ENCODE measurements around the gene PTMA.

The PTMA gene

DNA sequence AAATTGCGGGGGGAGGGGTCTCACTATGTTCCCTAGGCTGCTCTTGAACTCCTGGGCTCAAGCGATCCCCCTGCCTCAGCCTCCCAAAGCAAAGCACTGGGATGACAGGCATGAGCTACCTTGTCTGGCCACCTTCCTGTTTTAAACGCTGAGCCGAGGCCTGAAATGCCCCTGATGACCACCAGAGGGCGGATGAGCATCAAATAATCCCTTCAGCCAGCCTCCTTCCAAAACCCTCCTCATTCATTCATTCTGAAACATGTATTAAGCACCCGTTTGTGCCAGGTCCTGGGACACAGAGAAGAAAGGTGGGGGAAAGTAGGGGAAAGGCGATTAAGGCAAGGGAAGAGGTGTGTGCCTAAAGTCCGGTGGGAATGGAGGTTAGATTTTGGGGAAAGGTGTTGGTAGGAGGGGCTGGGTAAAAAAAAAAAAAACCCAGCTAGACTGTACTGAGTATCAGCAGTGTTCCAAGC is 30.7 kb upstream of the PTMA start:
- peak; percentile 87 for DNase-seq

DNA sequence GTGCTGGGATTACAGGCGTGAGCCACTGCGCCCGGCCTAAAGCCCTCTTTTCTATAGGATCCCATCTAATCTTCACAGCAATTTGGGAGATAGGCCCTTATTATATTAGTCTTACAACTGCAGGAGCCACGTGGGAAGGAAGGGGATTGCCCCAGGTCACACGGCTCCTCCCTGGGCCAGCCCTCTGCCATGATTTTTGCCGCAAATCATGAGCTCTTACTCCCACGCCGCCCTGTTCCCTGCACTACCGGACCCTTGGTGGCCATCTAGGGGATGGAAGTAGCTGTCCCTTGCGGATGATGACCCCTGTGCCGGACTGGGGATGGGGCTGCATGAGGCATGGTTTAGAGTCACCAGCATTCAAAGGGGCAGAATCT is 28.4 kb upstream of the PTMA start:
- DNase-seq: no peak

- no peak for DNase-seq
These were observed 27.9 kb upstream of the PTMA start for GRCh38 chr2:231680285-231680991.

DNA sequence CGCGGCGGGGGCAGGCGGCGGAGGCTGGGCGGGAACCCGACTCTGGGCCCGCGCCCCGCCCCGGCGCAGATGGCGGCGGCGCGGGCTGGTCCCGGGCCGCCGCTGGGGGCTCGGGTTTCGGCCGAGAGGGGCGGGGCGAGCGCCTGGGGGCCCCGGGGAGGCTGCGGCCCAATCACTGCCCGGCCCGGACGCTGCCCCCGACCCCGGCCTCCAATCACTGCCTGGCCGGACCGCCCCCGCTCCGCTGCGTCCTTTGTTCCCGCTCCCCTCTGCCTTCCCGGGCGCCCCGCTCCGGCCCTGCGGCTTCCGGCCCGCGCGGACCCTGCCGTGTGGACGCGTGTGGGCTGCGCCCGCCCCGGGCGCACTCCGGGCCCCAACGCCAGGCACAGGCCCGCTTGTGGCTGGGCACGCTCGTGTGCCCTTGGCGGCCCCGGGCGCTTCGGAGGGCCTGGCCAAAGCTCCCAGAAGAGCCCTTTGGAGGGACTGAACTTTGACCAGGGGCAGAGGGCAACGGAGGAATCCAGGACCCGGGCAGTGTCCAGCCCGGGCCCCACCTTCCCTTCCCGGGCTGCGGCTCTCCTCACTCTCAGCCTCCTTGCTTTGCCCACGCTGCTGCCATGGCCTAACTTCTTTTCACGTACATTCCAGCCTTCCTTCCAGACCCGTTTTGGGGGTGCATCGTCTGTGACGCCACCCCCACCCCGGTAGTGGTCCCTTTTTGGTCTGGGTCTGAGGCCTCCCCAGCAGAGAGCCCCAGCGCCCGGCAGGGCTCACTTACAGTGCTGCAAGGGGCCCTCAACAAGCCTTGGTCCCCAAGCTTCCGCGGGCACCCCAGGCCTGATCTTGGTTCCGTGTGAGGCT is 27.1 kb upstream of the PTMA start:
- no peak for DNase-seq

- no peak for DNase-seq
These were observed 25.6 kb upstream of the PTMA start for GRCh38 chr2:231682603-231683291.

GRCh38 chr2:231683292-231684235 is 24.8 kb upstream of the PTMA start:
- DNase-seq: no peak

GRCh38 chr2:231684314-231685223 is 23.8 kb upstream of the PTMA start:
- no peak for DNase-seq

DNA sequence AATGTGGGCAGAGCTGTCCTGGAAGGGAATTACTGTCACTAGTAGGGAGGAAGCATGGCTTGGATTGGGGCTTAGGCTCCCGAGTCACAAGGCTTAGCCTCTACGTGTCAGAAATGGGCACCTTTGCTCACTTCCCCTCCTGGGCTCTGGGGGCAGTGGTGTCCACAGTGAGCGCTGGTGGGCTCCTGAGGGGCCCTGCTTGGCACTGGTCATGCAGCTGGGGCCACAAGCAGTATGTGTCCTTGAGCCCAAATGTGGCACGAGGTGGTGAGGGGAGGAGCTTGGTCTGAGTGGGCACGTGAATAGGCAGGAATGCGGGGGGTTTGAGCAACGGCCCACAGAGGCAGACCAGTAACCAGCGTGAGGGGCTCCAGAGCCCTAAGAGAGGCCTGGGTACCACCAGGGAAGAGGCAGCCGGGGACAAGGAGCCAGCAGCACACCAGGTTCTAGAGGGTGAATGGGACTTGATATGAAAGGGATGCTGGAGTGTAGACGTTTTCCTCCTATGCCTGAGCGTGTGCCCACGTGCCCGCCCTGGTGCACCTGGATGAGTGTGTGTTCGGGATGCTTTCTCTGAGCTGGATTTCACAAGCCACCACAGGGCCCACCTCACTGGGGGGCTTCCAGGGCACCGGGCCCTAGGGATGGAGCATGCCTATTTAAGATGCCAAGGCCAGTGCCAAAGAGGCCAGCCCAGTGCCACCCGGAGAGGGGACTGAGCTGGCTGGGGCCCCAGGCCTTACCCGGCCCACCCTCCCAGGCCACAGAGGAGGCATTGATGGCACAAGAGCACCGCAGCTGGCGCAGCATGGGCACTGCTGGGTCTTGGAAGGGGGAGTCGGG is 22.8 kb upstream of the PTMA start:
- DNase-seq: no peak

- DNase-seq: no peak
These were observed 21.9 kb upstream of the PTMA start for GRCh38 chr2:231686192-231687100.

DNA sequence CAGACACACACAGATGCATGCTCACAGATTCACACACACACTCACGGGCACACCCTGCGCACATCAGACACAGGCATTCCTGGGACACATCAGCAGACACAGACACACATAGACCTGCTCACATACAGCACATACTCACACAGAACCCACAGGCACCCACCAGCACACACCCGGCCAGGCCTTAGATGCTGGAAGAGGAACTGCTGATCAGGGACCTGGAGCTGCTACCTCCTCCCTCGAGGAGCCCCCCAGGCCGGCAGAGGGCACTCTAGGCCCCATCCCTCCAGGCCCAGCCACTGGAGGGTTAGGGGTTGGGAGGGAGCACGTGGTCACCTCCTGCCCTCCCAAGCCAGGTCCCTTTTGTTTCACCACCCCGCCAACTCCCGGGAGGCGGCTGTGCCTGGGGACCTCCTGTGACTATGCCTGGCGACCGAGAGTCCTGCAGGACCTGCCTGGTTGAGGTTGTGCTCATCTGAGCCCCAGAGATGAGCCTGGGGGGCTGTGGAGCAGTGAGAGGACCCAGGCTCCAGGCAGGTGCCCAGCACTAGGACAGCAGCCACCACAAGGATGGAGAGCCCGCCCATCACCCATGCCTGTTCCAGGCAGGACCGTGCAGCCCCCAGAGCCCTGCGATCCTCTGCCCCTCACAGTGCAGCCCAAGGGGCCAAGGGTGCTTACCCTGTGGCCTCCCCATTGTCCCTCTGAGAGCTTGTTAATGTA is 21.0 kb upstream of the PTMA start:
- peak; percentile 81 for DNase-seq

- DNase-seq: no peak
These were observed 20.4 kb upstream of the PTMA start for GRCh38 chr2:231687961-231688360.

DNA sequence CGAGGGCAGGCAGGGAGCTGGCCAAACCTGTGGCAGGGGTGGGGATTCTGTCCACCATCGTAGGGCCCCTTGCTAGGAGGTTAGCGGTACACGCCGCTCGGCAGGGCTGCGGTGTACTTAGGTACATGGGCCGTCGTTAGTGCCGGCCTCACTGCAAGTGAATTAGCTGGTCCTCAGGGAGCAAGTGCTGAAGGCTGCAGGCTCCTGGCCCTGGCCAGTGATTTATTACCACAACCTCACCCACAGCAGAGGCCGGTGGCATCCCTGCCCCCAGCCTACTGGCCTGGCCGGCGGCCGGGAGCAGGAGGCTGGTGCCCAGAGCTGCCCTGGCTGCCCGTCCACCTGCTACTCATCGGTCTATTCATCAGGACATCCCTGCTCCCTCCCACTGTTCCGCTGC is 19.6 kb upstream of the PTMA start:
- DNase-seq: no peak

- DNase-seq: no peak
These were observed 19.0 kb upstream of the PTMA start for GRCh38 chr2:231689124-231689893.

DNA sequence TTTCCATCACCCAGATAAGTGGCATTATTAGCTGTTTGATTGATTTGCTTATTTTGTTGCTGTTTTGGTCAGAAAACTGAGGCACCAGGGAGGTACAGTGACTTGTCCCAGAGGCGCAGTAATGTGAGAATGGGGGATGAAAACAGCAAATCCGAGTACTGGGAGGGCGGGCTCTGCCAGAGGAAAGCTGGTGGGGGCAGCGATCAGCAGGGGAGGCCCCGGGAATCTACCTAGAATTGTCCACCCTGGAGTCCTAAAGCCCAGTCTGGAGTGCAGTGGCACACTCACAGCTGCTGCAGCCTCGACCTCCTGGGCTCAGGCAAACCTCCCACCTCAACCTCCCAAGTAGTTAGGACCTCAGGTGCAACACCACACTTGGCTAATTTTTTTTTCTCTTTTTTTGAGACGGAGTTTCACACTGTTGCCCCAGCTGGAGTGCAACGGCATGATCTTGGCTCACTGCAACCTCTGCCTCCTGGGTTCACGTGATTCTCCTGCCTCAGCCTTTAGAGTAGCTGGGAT is 17.0 kb upstream of the PTMA start:
- DNase-seq: no peak

- no peak for DNase-seq
These were observed 15.5 kb upstream of the PTMA start for GRCh38 chr2:231692847-231693246.

- DNase-seq: no peak
These were observed 14.4 kb upstream of the PTMA start for GRCh38 chr2:231693956-231694355.

DNA sequence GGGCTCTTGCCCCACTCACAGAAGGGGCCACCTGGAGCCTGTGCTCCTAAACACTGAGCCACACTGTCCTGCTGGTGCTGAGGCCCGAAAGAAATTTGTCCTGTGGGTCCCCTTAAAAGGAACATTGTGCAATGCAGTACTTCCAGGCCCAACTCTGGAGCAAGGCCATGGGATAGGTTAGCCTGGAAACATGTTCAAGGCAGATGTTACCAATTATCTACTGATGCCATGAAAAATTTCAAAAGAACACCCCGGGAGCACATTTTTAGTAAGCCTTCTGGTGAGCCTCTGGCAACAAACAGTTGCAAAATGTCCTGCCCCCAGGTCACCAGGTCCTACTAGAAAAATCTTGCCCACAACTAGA is 12.3 kb upstream of the PTMA start:
- no peak for DNase-seq

DNA sequence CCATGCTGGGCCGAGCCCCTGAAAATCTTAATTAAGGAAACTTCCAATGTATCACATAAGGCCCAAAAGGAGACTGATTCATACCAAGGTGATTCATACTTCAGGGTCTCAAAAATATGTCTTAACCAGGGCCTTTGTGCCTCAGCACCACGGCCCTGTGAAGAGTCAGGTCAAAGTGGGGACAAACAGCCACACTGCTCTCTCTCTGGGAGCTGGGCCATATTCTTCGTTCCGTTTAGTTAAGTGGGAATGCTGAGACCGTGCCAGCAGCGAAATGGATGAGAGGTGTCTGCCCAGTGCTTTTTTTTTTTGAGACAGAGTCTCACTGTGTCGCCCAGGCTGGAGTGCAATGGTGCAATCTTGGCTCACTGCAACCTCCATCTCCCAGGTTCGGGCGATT is 9.3 kb upstream of the PTMA start:
- no peak for DNase-seq
